Measurements from ENCODE around the gene PPCDC.

The PPCDC gene

DNA sequence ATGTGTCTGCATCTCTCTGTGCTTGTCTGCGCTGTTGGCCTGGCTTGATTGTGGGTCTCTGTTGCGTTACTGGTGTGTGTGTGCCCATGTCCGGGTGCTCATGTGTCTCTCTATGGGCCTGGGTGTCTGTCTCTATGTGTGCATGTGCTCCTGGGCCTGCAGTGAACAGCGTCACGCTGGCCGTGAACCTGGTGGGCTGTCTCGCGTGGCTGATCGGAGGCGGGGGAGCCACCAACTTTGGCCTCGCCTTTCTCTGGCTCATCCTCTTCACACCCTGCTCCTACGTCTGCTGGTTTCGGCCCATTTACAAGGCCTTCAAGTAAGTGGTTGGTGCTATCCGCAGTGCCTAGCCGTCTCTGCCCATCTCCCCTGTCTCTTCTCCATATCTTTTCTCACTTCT lies 7.0 kb upstream of the PPCDC start:
- no peak for DNase-seq

DNA sequence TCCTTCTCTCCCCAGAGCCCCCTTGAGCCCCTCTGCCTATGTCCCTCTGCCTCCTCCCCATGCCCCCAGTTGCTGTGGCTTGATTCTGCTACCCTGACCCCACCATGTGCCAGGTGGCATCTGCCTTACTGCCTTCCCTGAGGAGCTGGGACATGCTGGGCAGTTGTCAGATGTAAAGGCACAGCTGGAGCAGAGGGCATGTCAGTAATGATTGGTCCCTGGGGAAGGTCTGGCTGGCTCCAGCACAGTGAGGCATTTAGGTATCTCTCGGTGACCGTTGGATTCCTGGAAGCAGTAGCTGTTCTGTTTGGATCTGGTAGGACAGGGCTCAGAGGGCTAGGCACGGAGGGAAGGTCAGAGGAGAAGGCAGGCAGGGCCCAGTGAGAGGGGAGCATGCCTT lies 3.5 kb upstream of the PPCDC start:
- no peak for DNase-seq

DNA sequence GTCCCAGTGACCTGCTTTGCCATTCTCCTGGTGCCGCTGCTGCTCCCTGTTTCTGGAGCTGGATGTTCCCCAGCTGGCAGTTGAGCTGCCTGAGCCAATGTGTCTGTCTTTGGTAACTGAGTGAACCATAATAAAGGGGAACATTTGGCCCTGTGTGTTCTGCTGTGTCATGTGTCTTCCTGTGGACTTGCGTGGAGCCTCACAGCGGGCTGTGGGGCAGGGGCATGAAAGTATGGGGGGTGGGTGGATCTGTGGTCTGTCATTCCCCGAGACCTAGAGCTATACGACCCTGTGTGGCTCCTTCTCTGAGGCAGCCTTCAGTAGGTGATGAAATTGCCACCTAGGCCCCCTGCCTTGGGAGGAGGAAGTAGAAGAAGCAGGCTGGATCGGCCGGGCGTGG lies 2.0 kb upstream of the PPCDC start:
- no peak for DNase-seq

DNA sequence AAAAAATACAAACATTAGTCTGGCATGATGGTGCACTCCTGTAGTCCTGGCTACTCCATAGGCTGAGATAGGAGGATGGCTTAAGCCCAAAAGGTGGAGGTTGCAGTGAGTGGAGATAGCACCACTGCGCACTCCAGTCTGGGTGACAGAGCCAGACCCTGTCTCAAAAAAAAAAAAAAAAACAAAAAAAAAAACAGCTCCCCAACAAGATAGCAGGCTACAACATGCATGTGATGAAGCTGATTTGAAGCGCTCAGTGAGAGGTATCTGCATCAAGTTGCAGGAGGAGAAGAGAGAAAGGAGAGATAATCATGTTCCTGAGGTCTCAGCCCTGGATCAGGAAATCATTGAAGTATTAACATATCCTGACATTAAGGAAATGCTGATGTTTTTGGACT lies 608 bp upstream of the PPCDC start:
- DNase-seq, result no peak

DNA sequence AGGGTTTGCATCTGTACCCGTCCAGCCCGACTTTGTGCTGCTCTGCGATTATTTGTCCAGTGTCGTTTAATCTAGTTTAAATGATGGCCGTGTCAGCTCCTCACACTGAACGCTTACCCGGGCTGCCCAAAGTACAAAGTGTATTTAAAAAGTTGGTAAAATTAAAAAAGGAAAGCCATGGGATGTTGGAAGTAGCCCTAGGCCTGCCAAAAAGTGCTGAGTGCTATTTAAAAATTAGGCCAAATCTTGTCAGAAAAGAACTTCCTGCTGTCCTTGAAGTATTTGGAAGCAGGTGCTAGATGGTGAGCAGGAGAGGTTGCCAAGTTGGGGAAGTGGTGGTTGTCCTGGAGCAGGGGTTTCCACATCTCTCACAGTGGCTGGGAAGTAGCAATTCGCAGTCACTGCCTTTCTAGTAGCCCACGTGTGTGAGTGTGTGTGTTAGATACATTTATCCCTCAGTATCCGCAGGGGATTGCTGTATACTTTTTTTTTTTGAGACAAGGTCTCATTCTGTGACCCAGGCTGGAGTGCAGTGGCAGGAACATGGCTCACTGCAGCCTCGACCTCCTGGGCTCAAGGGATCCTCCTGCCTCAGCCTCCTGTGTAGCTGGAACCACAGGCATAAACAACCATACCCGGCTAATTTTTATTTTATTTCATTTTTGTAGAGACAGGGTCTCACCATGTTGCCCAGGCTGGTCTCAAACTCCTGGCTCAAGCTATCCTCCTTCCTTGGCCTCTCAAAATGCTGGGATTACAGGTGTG lies 664 bp downstream of the PPCDC start:
- DNase-seq, result no peak

DNA sequence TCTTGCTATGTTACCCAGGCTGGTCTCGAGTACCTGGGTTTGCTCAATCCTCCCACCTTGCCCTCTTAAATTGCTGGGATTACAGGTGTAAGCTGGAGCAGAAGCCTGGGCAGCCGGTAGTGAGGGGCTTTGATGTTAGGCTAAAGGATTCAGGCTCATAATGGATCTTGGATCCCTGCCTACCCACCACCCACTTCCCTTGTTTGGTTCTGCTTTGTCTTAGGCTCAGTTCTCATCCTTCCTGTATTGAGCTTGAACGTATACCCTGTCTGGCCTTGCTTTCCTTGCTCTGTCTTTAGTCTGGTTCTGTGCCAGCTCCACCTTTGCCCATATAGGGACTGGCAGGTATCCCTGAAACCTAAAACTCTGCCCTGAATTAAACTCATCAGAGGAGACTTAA lies 1.7 kb downstream of the PPCDC start:
- DNase-seq, result no peak

DNA sequence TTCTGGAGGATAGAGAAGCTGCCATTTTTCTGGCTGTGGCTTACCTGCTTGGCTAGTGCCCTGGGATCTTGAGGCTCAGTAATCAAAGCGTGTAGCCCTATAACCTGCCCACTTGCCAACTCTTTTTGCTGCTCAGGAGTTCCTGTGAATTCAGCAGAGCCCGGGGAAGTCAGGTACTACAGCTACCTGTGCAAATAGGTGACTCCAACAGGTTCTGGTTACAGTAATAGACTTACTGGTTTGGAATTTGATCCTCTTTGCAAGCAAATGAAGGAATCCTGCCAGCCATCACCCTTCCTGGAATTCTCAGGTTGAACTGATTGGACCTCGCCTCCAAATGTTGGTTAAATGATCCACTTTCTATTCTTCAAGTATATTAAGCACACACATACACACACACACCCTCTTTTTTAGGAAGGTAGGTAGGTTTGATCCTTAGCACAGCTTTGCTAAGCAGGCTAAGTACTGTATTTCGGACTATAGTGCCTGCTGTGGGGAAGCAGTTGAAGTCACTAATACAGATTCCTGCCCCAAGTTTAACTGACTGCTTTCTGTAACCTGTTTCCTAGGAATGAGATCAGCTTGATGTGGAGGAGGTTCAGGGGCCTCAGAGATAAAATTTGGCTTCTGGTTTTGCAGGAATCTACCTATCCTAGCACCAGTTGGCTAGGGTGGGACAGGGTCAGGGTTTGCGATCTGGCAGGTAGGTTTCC lies 2.3 kb downstream of the PPCDC start:
- DNase-seq, result no peak

DNA sequence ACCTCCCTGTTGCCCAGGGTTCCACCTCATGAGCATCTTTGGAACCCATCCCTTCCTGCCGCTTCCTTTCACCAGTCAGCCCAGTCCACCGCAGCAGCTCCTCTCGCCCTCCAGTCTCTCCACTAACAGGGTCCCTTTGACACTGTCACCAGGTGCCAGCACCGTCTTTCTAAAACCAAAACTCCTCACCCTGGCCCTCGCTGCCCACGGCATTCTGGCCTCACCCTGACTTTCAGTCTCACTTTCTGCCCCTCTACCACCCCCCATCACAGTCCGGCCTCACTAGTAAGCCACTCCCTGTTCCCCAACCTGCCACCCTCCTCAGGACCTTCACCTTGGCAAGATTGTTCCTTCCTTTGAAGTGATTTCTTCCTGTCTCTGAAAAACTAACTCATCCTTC lies 4.2 kb downstream of the PPCDC start:
- DNase-seq, result no peak

DNA sequence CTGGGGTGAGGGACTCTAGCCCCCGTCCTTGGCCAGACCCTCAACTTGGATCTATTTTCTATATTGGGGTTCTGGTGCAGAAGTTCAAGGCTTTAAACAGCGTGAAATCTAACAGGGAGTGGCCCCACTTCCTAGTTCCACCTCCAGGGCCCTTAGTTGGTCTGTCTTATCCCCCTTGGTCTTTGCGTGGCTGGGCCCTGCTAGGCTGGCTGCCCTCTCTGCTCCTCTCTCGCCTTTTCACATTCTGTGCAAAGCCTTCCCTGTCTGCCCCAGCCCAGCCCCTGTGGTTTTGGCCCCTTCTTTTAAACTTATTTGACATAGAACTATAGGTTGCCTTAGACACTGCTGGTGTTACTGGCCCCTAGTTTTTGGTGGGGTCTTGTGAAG lies 5.6 kb downstream of the PPCDC start:
- no peak for DNase-seq

DNA sequence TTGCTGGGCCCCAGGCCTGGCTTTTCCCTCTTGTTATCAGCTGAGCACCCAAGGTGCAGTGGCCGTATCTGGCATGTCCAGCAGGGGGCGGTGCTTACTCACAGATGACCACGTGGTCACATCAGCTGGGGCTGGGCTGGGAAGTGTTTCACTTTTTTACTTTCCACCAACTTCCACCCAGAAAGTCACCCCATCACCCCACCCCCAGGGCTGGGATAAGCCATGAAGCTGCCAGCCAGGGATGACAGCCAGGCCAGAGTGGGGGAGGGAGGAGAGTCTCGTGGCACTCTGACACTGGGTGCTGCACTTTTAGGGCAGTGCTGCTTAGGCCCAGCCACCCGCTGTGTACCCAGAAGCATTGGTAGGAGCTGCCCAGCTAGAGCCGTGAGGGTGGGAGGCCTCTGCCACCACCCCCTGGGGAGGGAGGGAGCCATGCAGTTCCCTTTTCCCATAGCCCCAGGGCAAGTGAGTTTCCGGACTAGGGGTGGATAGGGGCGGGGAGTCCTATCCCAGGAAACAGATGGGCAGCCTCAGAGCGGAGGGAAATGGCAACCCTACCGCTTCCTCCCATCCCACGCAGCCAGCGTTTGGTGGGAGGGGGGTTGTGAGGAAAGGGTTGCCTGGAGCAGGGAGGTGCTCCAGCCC lies 6.1 kb downstream of the PPCDC start:
- DNase-seq, result peak; percentile 29

DNA sequence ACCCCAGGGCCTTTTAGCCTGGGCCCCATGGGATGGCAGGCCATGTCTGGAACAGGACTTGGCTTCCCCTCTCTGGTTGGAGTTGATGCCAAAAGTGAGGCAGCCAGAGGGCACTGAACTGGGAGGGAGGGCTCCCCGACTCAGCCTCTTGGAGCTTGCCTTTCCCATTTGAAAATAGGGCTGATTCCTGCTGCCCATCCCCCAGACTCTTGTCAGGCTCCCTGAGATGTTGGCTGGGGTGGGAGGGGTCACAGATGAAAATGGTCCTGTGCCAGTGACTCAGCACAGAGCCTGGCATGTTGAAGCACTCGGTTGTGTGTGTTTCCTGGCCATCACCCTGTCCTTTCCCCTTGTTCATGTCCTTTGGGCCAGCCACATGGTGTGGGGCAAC lies 6.6 kb downstream of the PPCDC start:
- no peak for DNase-seq

DNA sequence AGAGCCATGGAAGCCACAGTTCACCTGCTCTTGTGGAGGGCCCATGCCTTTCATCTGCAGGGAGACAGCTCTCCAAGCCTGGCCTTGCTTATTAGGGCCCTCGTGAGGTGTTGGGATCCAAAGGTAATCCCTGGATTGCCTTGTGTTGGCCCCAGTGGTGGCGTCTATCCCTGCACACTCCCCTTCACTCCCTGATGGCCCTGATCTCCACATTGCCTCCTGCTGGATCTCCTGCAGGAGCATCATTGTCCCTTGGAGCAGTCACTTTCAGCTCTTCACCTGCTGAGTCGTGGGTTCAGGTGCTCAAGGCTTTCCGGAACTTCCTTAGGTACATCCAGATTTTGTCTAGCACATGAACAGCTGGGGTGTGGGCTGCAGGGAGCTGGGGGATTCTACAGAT lies 7.0 kb downstream of the PPCDC start:
- DNase-seq, result no peak

DNA sequence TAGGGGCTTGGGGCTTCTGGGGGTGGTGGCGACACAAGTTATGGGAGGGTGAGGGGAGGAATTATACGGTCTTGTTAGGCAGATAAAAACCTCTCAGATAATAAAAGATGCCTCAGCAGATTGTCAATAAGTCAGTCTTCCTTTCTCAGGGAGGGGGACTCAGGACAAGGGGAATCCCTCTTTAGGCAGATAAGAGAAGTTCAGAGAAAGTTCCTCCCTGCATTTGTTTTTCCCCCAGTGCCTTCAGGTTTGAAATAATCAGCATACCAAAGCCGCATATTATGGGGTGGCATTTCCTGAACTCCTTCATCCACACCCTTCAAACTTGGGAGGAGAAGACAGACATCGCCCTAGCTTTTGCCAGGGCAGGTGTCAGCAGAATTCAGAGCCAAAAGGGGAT lies 8.5 kb downstream of the PPCDC start:
- no peak for DNase-seq

DNA sequence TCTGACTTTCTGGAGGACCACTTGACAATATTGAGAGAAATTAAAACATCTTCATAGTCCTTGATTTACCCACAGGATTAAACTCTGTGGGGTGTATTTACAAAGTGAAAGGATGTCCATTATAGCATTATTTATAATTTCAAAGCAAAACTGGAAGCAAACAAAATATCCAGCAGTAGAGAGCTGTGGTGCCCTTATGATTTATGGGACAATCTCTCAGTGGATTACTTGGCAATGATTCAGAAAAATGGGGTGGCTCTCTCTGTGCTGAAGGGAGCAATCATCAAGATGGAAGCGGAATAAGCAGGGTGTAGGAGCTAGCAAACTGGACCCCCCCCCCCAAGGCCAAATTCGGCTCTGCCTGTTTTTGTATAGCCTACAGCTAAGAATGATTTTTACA lies 9.0 kb downstream of the PPCDC start:
- DNase-seq, result peak; percentile 5

DNA sequence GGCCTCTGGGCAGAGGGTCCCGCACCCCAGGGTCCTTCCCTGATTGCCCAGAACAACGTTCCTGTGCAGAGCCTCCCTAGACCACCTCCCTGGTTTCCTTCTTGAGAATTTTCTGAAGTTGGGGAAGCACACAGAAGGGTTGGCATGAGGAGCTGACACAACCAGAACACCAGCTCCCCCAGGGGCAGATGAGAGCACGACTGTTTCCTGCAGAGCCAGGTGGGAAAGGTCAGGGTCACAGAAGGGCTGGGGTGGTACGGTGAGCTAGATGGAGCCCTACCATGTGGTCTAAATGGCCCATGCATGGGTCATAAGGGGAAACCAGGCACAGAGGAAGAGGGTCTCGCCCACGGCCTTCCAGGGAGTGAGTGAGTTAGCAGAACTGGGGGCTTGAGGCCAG lies 10.4 kb downstream of the PPCDC start:
- no peak for DNase-seq

DNA sequence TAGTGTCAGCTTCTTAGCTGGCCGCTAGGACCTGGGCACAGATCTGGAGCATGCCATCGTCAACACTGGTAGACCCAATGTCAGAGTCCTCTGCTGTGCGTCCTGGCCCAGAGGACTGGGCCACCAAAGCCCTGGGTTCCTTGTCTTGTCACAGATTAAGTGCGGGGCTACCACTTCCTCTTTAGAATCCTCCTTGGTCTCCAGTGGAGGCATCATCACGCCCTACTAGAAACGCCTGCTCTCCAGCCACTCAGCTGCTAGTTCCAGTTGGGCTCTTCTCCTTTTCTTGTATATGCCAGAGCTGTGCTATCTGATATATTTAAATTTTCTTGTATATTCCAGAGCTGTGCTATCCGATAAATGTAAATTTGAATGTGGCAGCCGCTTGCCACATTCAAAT lies 11.2 kb downstream of the PPCDC start:
- DNase-seq, result no peak

DNA sequence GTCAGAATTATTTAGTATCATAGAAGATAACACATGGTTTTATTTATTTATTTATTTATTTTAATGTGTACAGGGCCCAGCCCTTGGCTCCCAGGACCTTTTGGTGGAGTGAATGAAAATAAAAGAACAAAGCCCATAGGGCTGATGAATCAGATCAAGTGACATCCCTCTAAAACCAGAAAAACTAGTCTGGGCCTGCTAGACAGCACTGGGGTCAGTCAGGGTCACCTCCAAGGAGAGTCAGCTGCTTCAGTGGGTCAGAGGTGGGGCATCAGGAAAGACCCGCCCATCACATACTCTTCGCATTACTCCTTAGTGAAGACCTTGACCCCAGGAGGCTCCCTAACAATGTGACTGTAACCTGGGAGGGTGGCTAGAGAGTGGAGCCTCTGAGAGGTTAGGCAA lies 12.8 kb downstream of the PPCDC start:
- DNase-seq, result no peak

DNA sequence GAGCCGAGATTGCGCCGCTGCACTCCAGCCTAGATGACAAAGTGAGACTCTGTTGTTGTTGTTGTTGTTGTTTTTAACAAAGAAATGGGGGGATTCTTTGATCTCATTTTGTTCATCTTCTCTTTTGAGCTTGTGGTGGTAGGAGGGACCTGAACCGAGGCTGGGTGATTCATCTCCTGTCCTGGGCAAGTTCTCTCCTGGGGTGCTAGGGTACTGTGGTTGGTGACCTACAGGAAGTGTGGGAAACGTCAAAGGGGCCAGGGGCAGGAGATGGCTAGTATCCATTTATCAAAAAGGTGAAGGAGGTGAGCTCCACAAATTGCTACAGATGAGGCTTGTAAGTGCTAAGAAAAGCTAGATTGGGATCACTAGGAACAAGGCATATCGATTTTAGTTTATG lies 14.3 kb downstream of the PPCDC start:
- no peak for DNase-seq

DNA sequence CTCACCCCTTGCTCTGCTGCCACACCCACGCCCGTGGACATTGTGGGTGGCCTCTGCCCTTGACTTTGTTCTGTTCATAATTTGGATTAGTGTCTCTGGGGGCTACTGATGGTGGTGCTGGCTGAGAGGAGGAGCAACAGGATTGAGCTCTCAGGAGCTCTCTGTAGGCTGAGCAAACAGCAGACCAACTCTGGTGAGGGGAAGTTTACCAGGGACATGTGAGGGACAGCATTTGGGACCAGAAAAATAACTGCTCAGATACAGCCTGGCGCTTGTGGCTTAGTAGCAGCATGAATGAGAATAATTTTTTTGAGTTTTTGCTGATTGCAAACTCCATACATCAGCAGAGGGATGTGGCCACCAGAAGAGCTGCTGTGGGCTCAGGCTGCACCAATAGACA lies 14.8 kb downstream of the PPCDC start:
- DNase-seq, result no peak

DNA sequence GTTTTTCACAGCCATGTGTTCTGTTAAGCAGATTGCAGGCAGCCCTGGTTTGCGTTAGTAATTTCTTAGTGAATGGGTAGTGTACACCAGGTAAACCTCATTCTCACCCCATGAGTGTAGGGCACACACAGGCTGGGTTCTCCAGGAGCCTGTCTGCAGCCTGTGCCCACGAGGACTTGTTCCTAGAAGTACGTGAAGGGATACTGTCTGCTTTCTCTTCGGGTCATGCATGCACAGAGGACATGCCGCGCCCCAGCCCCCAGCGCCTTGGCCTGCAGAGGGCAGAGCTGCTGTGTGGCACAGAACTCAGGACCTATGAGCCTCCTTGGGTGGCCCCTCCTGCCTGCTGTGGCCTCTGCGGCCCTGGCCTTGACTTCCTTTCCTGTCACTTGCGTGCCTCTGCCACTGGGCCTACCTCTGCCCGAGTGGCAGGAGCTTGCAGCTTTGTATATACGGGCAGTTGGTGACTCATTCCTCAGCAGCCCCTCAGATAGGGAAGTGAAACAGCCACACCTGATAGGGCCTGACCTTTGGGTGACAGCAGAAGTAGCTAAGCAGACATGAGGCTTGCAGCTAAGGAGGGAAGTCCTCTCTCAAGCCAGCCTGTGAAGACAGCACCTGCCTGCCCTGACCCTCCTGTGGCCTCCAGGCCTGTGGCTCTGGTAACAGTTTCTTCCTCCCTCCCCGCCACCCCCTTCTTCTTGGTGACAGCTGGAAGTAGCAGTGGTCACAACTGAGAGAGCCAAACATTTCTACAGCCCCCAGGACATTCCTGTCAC lies 19.5 kb downstream of the PPCDC start:
- DNase-seq, result no peak

DNA sequence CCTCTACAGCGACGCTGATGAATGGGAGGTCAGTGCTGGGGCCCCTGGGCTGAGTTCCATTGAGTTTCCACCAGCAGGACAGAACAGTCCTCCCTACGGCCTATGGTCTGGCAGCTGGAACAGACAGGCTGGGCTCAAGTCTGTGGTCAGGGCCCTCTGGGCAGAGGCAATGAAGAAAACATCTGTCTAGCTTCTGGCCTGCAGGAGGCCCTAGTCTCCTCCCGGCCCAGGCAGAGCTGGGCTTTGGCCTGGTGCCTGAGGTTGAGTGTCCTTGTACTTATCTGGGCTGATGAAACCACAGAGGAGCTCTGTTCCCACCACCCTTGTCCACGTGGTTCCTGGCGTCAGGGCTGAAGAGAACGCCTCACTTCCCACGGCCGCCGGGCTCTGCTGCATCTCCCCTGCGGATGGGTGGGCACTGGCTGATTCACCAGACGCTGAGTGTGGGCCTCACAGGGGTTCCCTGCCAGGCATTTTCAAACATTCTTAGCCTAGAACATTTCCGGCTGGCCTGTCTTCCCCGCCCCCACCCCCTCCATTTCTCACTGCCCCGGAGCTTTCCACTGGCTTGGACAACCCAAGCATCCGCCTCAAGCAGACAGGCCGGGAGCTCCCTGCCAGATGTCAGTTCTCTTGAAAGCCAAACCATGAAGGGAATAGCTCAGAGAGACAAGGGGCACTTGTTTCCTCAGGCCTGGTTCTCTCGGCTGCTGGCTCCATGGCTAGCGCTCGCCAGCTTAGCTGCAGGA lies 20.3 kb downstream of the PPCDC start:
- DNase-seq, result no peak

DNA sequence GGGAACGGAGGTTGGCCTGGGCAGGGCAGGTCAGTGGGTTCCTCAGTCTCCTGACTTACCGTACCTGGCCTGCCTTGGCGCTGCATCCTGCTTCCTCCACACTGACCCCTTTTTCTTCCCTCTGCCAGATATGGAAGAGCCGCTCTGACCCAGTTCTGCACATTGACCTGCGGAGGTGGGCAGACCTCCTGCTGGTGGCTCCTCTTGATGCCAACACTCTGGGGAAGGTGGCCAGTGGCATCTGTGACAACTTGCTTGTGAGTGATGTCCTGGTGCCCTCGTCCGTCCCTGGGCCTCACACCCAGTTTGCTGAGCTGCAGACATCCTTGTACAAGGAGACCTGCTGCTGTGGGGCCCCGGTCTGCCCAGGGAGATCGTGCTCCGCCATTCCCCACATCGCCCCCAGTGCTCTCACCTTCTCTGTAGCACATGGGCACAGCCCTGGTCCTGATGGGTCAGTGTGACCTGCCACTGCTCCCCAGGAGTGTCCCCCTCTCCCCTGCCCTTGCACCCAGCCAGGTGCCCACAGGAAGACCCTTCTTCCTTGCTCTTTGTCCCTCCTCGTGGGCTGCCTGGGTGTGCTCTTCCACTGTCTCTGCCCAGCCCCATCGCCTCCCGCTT lies 21.0 kb downstream of the PPCDC start:
- DNase-seq, result no peak

All from NCI-H1417 treated with DMSO at 0.1 percent for 48 hours (cell line).